HTR-8/SVneo (cell line): ENCODE data around the gene TCF23.
"Not testable (repeated sequence)": the region's sequence is repeated elsewhere in the genome, so short reads cannot be mapped to it uniquely, and the experiment has no call there.

Experiments
- DNase-seq: peaks from one replicate; pipeline ENCODE4 v3.0.0; 2011; ENCODE audit warnings: low spot score, mixed read lengths; ENCODE audit not compliant: insufficient read length
- FAIRE-seq: peaks from 2 replicates; lab custom pipeline; 2011; peaks lifted over from hg19 to GRCh38; lab: Jason Lieb, UNC

The TCF23 gene

DNA sequence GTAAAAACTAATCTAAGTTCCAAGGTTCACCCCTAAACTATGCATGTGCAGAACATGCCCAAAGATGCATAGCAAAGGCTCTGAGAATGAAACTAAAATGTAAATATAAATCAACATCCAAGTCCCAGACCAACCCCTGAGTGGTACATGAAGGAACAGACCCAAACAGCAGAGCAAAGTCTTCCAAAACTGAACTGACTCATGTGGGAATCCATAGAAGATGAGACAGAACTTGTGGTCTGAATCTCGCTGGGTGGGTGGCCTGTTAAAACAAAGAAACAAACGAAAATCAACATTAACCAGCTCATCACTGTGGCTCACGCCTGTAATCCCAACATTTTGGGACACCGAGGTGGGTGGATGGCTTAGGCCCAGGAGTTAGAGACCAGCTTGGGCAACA is 33.5 kb downstream of the TCF23 start:
- FAIRE-seq (no peak), DNase-seq (no peak)

DNA sequence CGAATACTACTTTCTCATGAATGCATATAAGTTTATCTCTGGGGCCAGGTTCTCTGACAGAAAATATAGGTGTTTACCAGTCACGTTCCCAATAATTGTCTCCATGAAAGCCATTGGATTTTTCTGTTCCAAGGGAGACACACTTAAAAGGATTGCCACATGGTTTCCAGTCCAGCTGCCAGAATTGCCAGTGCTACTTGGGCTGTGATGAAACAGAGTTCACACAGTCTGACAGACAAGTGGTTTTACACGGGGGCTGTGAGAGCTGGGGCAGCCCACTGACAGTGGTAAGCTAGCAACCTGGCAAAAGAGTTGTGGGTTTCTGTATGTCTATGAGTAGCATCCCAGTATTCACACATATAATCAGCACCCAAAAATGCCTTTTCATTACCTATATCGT is 35.3 kb downstream of the TCF23 start:
- DNase-seq = no peak
- no peak for FAIRE-seq

DNA sequence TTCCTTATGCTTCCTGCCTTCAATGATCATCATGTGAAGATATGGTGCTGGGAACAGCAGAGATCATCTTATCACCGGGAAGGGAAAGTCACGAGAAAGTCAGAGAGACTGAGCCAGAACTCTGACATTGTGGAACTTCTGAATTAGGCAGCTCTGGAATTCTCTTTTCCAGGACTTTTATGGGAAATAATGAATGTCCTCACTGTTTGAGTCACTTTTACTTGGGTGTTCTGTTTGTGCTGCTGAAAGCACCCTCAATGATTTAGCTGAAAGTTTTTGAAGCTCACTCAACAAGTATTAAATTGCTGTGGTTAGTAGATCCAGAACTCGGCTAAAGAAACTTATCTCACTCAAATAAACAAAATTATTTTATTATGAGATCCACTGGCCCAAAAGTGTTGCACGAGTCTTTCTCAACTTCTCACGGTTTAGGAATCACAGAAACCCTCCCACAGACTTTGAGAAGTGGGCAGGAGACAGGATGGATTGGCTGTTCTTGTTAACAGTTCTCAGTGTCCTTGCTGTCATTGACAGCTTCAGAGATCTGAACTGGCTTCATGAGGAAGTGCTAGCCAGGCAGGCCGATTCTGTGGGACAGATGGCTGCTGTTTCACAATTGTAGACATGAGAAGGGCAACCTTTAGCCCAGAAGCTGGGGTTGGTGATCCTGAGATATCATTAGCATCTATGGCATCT is 36.7 kb downstream of the TCF23 start:
- DNase-seq (no peak), FAIRE-seq (no peak)

DNA sequence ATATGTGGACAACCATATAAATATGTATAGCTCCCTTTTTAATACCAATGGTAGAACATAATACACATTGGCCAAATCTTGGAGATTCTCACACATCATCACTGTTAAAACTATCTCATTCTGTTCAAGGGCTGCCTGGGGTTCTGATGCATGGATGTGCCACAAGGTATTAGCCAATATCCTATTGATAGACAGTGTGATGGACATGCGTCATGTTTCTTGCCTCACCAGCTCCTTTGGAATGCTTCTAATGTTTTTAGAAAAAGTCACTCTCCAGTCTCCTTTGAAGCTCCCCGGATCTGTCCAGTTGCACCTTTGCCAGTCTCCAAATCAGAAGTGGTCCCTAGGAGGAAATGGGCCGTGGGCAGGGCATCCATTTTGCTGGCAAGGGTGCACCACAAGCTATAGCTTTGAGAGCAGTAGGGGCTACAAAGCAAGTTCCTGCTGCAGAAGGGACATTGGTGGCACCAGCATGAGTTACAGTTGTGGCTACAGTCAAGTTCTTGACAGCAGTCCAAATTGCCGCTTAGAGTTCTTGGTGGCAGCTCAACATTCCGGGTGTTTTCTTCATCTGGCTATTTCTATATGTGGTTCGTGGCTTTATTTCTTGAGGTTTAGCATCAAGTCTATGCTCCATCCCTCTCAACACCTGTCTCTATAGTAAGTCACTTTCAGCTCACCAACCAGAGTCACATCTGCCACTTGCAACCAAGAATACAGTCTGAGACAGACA is 38.0 kb downstream of the TCF23 start:
- DNase-seq (no peak), FAIRE-seq (no peak)

DNA sequence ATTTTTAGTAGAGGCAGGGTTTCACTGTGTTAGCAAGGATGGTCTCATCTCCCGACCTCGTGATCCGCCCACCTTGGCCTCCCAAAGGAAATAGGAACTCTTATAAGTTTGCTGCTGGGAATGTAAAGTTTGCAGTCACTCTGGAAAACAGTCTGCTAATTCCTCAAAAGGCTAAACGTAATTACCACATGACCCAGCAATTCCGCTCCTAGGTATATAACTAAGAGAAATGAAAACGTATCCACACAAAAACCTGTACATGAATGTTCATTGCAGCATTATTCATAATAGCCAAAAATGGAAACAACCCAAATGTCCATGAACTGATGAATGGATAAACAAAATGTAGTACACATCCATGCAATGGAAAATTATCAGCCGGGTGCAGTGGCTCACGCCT is 41.2 kb downstream of the TCF23 start:
- no peak for DNase-seq
- no peak for FAIRE-seq

DNA sequence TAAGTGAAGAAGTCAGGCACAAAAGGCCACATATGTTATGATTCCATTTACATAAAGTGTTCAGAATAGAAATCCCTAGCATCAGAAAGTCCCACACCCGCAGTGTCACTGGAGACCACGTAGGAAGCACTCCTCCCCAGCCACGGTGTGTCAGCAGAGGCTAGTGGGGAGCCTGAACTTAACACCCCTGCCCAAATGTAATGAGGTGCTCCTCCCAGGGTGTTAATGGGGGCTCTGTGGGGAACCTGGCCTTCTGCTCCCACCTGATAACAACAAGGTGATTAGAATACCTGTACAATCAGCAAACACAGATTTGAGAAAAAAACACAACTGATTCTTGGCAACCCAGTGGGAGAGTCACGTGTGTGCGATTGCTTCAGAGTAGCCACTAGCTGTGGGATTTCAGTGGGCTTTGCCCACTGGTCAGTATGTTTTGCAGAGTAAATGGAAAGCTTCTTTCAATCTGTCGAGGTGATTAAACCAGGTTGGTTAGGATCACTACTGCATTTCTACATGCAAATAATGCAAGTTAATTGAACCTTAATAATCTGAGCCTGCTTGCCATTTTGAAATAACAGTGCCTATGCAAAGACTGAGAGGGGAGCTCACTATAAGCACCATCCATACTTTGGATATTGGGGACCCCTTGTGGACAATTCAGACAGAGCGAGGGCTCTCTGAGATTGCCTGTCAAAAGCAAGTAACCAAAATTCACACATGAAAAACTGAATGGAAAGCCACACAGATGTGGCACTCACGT is 42.4 kb downstream of the TCF23 start:
- DNase-seq (peak; percentile 80), FAIRE-seq (no peak)

DNA sequence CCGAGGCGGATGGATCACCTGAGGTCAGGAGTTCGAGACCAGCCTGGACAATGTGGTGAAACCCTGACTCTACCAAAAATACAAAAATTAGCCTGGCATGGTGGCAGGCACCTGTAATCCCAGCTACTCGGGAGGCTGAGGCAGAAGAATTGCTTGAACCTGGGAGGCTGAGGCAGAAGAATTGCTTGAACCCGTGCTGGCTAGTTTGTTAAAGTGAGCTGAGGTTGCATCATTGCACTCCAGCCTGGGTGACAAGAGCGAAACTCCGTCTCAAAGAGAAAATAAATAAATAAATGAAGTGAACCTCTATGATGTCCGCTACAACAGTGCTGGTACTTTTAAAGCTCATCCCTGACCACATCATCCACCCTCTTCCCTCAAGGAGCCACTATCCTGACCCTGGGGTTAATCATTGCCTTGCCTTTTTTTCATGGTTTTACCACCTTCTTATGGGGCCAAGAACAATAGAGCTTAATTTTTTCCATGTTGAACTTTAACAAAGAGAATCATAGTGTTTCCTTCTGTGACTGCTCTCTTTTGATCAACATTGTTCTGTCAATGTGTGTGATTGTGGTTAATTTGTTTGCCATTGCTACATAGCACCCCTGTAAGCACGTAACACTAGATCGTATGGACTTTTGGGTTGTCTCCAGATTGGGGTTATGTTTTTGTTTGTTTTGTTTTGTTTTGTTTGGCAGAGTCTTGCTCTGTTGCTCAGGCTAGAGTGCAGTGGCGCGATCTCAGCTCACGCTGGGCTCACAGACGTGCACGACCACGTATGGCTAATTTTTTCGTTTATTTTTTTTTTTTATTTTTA is 45.9 kb downstream of the TCF23 start:
- FAIRE-seq (no peak), DNase-seq (no peak)

DNA sequence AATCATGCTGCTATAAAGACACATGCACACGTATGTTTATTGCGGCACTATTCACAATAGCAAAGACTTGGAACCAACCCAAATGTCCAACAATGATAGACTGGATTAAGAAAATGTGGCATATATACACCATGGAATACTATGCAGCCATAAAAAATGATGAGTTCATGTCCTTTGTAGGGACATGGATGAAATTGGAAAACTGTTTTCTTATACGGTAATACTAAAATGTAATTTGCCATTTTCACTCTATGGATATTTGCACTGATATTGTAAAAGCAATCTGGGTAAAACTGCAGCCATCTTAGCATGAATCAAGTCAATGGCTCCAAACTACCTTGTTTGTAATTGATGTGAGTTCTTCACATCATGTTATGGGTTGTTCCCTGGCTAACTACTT is 47.0 kb downstream of the TCF23 start:
- FAIRE-seq, DNase-seq: not testable (repeated sequence)

DNA sequence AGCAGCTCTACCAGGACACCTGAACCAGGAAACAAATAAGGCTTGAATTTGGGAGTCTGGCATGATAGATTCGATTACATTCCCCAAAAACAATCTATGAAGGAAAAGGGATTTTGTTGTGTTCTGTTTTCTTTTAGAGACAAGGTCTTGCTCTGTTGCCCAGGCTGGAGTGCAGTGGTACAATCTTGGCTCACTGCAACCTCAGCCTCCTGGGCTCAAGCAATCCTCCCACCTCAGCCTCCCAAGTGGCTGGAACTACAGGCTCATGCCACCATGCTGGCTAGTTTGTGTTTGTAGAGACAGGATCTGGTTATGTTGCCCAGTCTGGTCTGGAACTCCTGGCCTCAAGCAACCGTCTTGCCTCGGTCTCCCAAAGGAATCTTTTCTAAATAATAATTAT is 49.3 kb downstream of the TCF23 start:
- FAIRE-seq, DNase-seq: not testable (repeated sequence)

DNA sequence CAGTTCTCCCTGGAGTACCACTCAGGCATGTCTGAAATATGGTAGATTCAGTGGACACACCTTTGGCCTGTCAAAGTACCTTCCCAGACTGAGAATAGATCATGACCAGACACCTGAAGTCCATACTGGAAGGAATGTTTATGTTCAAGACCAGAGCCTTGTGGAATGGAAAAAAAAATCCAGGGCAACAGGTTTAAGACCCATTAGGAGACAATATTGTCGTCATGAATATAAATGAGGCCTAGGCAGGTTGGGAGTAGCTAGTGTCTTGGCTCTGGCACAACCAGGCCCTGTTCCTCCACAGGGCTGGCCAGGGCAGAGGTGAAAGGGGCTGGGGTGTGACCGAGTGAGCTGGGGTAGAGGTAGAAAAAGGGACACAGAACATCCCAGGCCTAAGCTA is 49.8 kb downstream of the TCF23 start:
- no peak for FAIRE-seq
- no peak for DNase-seq

DNA sequence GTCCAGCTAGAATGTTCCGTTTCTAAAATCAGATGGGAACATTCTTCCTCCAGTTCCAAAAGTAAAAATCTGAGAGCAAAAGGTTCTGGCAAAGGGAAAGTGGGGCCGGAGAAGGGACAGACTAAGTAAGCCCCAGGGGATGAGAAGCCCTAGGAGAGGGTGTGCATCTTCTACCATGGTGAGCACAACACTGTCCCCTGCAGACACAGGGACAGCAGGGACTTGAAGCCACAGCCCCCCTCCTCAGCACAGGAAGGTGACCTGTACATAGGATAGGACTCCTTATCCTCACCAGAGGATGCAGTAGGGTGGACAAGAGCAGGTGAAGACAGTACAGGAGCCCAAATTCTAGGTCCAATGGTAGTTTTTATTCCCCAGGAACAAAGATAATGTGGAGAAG is 50.4 kb downstream of the TCF23 start:
- DNase-seq (no peak), FAIRE-seq (no peak)

DNA sequence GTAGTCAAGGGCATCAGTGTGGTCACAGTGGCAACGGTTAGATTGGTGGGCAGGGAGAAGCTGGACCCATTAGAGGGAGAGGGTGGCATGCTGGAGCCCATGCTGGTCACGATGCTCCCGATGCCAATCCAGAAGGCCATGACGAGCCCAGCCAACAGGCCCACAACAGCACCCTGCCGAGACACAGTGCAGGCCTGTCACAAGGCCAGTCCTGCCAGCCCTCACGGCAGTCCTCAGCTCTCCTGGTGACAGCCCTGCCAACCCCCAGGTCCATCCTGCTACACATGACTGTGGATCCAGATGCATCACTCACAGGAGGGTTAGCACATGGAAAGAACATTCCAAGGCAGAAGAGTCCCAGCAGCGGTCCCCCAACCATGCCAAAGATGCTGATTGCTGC is 52.9 kb downstream of the TCF23 start:
- DNase-seq = no peak
- FAIRE-seq = no peak

DNA sequence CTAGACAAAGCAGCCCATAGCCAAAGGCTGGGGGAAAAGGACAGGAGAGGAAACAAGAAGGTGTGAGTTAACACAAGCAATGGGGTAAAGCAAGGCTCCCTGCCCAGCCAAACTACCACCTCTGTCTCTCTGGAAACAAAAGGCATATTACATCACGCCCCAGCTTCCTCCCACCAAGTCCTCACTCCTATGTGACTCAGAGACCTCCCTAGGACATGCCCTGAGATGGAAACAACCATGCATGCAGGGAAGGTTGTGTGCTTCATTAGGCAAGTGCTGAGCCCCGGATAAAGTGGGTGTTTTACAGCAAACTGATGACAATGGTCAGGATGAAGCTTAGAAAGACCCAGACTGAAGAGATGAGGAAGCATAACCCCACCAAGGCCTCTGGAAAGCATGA is 54.0 kb downstream of the TCF23 start:
- no peak for FAIRE-seq
- no peak for DNase-seq

DNA sequence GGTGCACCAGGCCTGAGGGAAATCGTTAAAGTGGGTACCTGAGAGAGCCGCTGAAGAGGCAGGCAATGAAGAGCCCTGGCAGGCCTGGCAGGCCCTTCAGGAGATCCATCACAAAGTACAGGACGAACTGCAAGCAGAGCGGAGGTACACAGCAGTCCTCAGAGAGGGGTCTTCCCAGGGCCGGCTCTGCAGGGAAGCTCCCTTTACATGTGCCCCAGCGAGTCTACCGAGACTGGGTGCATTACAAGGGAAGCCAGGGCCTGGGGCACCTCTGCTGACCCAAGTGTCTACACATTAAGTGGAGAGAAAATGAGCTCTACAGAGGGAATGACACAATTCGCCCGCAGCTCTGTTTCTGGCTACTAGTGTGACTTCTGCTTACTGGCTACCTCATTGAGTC is 54.9 kb downstream of the TCF23 start:
- DNase-seq (no peak), FAIRE-seq (no peak)

DNA sequence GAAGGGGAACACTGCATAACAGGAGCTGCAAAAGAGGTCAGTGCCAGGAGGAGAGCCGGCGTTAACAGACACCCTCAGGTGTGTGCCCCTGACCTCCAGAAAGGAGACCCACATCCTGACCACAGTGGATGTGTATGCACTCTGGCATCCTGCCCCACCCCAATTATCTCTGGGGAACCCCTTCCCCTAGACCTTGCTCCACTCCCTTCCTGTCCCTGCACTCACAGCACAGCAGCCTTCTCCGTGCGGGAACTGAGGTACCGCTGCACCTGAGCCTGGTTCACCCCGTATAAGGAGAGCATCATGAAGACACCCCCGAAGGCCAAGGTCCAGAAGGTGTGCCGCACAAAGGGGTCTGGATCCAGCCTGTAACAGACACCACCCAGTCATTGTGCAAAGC is 55.8 kb downstream of the TCF23 start:
- DNase-seq (no peak), FAIRE-seq (no peak)

DNA sequence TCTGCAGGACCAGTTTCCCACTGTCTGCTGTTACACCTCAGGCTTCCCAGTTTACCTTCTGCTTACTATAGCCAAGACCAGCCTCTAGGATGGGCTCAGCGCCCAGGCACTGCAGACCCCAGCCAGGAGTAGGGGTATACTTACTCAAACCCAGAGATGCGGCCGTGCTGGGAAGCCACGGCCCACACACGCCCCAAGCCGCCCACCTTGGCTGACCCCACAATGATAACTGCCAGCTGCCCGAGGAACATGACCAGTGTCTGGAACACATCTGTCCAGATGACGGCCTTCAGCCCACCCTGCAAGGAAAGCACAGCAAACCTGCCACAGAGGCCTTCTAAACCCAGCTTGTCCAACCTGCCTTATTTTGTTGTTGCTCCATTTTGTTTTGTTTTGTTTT is 56.4 kb downstream of the TCF23 start:
- FAIRE-seq = no peak
- no peak for DNase-seq

DNA sequence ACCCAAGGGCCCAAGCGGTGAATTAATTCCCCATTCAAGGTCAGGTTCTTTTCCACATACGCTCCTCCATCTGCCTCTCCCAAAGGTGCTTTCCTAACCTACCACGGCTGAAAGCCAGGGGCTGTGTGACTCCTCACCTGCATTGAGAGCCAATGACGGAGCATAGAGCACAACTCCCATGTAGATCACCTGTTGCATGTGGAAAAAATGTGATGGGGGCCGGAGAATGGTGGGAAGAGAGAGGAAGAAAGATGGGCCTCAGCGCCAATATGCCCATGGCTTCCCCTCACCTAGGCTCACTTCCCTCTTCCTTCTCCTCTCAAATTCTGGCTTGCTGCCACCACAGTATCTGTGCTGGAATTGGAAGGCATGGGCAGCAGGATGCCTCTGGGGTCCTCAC is 57.5 kb downstream of the TCF23 start:
- no peak for FAIRE-seq
- DNase-seq = no peak
